Measurements from ENCODE around the gene TRIM44. TPM values are rescaled to one million over a fixed set of nuclear protein-coding genes. Genes with fewer than 3 reads are reported as not detected.

TRIM44 gene
- total RNA-seq, 1 donor from 2014 or later: 6.1 TPM

DNA sequence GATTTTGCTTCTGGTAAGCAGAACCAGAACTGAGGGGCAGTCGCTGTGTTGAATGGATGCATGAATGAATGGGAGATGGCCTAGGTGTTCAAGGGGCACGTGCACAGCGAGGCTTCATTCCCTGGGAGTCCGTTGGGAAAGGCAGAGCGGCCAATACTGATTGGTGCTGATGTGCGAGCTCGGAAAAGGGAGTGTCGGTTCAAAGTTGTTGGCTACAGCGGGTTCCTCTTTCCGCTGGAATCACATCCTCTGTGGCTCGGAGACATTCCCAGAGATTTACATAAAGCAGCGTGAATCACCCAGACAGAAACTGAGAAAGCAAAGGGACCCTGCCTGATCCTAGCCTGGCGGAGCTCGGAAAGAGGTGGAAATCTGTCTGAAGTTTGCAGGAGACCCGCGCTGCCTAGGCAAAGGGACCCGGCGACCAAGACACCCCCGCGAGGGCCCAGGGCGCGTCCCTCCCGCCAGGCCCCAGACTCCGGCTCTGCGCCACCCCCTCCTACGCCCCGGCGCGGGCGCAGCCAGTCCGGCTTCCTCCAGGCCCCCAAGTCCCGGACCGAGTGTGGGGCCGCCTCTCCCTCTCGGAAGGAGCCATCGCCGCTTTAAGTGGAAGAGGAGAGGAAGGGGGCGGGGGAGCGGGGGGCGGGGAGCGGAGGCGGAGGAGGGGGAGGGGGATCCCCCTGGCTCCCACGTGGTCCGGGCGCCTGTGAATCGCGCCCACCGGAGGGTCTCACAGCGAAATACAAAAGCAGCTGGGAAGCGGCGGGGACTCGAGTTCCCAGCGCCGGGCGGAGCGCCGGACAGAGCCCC lies 44.7 kb upstream of the TRIM44 start, which contains the start of gene FJX1:
Gene FJX1, plus strand, starts transcription at position 774 of the 810 bp plus-strand sequence. CDS start 177 bp downstream, outside the sequence.
- peaks cover 3 to 16% of the 10 kb centered on the region in 2 donors for H3K4me1 ChIP-seq
- no peaks in the 10 kb centered on the region for H3K36me3 ChIP-seq
- peak within 1 kb of the TSS; percentile 54 to 68 for H3K27ac ChIP-seq
- H3K27me3 ChIP-seq: peaks cover 7% of the 10 kb centered on the region
- no peak for TF ChIP-seq CTCF (IDR thresholded peaks at IDR 0.05)
- intact Hi-C loops (cut with DNase I): loop anchor here (2.0 to 10.0 kb wide), 6 partner anchors 45 to 874 kb away; partner anchors contain the start of genes COMMD9, LDLRAD3 and TRIM44
- no peaks in the 10 kb centered on the region for H3K9me3 ChIP-seq
- peak in 1 of 2 donors; percentile 77 for DNase-seq (ENCODE audit: low spot score in 2 of 2)
- H3K4me3 ChIP-seq: peak within 1 kb of the TSS; percentile 68 to 74

GRCh38 chr11:35618497-35619115 lies 44.0 kb upstream of the TRIM44 start:
- Histone ChIP-seq H3K27me3 (peaks cover 7% of the 10 kb centered on the region), H3K9me3 (no peaks in the 10 kb centered on the region), H3K36me3 (no peaks in the 10 kb centered on the region), H3K27ac (peak overlapping the region in 1 of 2 donors; percentile 68), H3K4me3 (peak overlapping the region; percentile 68 to 74), H3K4me1 (peaks cover 3 to 16% of the 10 kb centered on the region in 2 donors)
- no peak for DNase-seq (ENCODE audit: low spot score in 2 of 2)
- TF ChIP-seq CTCF (IDR thresholded peaks at IDR 0.05): no peak
- intact Hi-C loops (cut with DNase I): loop anchor here (2.0 to 10.0 kb wide), 5 partner anchors 44 to 874 kb away; partner anchors contain the start of genes COMMD9, LDLRAD3 and TRIM44

DNA sequence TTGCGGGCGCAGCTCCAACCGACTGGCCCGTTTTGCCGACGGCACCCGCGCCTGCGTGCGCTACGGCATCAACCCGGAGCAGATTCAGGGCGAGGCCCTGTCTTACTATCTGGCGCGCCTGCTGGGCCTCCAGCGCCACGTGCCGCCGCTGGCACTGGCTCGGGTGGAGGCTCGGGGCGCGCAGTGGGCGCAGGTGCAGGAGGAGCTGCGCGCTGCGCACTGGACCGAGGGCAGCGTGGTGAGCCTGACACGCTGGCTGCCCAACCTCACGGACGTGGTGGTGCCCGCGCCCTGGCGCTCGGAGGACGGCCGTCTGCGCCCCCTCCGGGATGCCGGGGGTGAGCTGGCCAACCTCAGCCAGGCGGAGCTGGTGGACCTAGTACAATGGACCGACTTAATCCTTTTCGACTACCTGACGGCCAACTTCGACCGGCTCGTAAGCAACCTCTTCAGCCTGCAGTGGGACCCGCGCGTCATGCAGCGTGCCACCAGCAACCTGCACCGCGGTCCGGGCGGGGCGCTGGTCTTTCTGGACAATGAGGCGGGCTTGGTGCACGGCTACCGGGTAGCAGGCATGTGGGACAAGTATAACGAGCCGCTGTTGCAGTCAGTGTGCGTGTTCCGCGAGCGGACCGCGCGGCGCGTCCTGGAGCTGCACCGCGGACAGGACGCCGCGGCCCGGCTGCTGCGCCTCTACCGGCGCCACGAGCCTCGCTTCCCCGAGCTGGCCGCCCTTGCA lies 43.3 kb upstream of the TRIM44 start:
- Histone ChIP-seq H3K27ac (no peak overlapping the region), H3K4me1 (peaks cover 3 to 16% of the 10 kb centered on the region in 2 donors), H3K36me3 (no peaks in the 10 kb centered on the region), H3K4me3 (peak overlapping the region; percentile 68 to 74), H3K27me3 (peaks cover 7% of the 10 kb centered on the region), H3K9me3 (no peaks in the 10 kb centered on the region)
- no peak for TF ChIP-seq CTCF (IDR thresholded peaks at IDR 0.05)
- peak in 1 of 2 donors; percentile 64 for DNase-seq (ENCODE audit: low spot score in 2 of 2)
- intact Hi-C loops (cut with DNase I): loop anchor here (2.0 to 10.0 kb wide), 5 partner anchors 44 to 873 kb away; partner anchors contain the start of genes COMMD9, LDLRAD3 and TRIM44

DNA sequence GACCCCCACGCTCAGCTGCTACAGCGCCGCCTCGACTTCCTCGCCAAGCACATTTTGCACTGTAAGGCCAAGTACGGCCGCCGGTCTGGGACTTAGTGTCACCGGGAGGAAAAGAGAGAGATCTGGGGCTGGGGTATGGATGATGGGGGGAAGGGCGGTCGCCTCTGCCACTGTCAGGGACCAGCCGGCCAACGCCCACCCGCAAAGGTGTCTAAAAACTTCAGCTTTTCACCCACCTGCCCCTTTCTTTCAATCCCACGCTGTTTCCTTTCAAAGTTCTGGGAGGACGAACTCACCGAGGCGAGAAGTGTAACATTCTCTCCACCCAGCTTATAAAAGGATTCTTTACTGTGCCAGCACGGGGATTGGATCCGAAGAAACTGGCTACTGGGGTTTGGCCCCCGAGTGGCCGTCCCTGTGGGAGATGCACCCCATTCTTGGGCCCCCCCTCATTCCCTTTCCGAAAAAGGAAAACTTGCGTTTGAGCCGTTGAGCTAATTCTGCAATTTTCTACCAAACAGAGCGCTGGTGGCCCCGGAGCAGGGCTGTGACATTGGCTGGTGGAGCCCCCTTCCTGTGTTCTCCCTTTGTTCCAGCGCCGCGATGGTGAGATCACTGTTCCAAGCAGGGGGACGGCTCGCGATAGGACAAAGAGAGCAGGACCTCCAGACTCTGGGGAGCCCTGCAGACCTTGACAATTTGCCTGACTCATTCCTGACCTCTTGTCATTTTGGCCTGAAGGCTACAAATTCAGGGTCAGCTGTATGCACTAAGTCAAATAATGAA lies 42.5 kb upstream of the TRIM44 start:
- Histone ChIP-seq H3K27me3 (peaks cover 7% of the 10 kb centered on the region), H3K4me3 (peak overlapping the region; percentile 68 to 74), H3K36me3 (no peaks in the 10 kb centered on the region), H3K4me1 (peaks cover 3 to 16% of the 10 kb centered on the region in 2 donors), H3K9me3 (no peaks in the 10 kb centered on the region), H3K27ac (no peak overlapping the region)
- intact Hi-C loops (cut with DNase I): loop anchor here (2.0 to 10.0 kb wide), 5 partner anchors 43 to 872 kb away; partner anchors contain the start of genes COMMD9, LDLRAD3 and TRIM44
- no peak for TF ChIP-seq CTCF (IDR thresholded peaks at IDR 0.05)
- no peak for DNase-seq (ENCODE audit: low spot score in 2 of 2)
